CD4-positive, alpha-beta T cell treated with Interferon alpha-2 for 1 hour (primary cell): ENCODE data around the gene PDE3B.

ENCODE experiments used
- DNase-seq, 2 donors: peaks; one replicate each; pipeline ENCODE4 v3.0.0-alpha.2; 2020 to 2022

The PDE3B gene

GRCh38 chr11:14892036-14892556, 248.5 kb downstream of the PDE3B start, which contains the start of gene CYP2R1:
CYP2R1 (minus strand) TSS chr11:14892231; CDS start chr11:14892205, 26 bp downstream.
- DNase-seq: peak; percentile 94 to 96

- DNase-seq: no peak
These were observed 249.0 kb downstream of the PDE3B start for GRCh38 chr11:14892577-14892976.

- DNase-seq: peak in 1 of 2 donors; percentile 40
These were observed 251.3 kb downstream of the PDE3B start for GRCh38 chr11:14894657-14895598.

GRCh38 chr11:14898355-14898754, 254.8 kb downstream of the PDE3B start:
- DNase-seq: no peak

- no peak for DNase-seq
These were observed 255.3 kb downstream of the PDE3B start for GRCh38 chr11:14898906-14899305.

GRCh38 chr11:14902650-14903350, 259.2 kb downstream of the PDE3B start:
- DNase-seq: no peak

- peak; percentile 73 to 85 for DNase-seq
These were observed 261.1 kb downstream of the PDE3B start for GRCh38 chr11:14904745-14905103.

- DNase-seq: peak; percentile 80 to 86
These were observed 261.8 kb downstream of the PDE3B start for GRCh38 chr11:14905104-14906033.

GRCh38 chr11:14906578-14906977, 263.0 kb downstream of the PDE3B start:
- no peak for DNase-seq

- DNase-seq: no peak
These were observed 263.4 kb downstream of the PDE3B start for GRCh38 chr11:14906993-14907392.

GRCh38 chr11:14907411-14908213, 264.0 kb downstream of the PDE3B start:
- peak; percentile 79 to 88 for DNase-seq

GRCh38 chr11:14908214-14908880, 264.7 kb downstream of the PDE3B start:
- peak; percentile 31 to 59 for DNase-seq

GRCh38 chr11:14914536-14914935, 270.9 kb downstream of the PDE3B start:
- no peak for DNase-seq

GRCh38 chr11:14916403-14916802, 272.8 kb downstream of the PDE3B start:
- DNase-seq: no peak
